ENCODE measurements around the gene CMTM6.
A peak's percentile ranks its signal among the peaks of the same experiment; 100 is the strongest.

CMTM6 gene

DNA sequence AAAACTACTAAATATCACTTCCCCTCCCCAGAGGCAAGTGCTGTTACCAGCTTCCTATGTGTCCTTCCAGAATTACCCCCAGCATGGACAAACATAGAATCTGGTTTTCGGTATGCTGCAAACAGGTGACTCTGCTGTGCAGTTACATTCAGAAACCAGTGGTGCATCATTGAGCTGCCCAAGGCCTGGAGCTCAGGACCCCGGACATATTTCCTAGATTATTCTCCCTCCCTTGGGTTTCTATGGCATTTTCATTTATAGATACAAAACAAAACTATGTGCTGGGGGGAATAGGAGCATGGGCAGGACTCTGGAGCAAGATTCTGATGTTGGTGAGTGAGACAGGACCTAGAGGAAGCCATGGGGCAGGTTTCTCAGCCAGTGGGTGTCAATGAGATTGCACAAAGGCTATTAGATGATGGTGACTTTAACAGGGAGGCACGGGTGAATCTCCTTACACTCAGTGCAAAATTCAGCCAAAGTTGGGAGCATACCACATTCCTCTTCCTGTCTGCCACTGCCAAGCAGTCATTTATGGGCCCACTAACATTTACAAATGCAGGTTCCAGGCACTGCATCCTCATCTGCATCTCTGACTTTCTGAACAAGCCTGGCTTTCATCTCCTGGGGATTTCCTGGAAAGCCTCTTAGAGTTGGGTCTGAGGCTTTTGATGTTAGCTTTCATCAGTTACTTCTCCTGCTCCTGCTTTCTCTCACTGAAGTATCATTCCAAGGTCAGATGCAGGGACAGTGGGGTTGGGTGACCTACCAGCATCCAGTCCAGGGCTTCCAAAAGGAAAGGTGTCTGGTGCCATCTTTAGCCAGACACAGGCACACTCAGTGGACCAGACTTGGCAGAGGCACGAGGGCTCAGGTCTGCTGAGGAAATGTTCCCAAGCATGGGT lies 66.5 kb downstream of the CMTM6 start:
- TF ChIP-seq, protein P1, sequence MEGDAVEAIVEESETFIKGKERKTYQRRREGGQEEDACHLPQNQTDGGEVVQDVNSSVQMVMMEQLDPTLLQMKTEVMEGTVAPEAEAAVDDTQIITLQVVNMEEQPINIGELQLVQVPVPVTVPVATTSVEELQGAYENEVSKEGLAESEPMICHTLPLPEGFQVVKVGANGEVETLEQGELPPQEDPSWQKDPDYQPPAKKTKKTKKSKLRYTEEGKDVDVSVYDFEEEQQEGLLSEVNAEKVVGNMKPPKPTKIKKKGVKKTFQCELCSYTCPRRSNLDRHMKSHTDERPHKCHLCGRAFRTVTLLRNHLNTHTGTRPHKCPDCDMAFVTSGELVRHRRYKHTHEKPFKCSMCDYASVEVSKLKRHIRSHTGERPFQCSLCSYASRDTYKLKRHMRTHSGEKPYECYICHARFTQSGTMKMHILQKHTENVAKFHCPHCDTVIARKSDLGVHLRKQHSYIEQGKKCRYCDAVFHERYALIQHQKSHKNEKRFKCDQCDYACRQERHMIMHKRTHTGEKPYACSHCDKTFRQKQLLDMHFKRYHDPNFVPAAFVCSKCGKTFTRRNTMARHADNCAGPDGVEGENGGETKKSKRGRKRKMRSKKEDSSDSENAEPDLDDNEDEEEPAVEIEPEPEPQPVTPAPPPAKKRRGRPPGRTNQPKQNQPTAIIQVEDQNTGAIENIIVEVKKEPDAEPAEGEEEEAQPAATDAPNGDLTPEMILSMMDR (IDR thresholded peaks at IDR 0.05): no peak
- Histone ChIP-seq H3K27ac (no peak overlapping the region), H3K4me3 (no peak overlapping the region)
- no peak for DNase-seq (ENCODE audit: low spot score)

DNA sequence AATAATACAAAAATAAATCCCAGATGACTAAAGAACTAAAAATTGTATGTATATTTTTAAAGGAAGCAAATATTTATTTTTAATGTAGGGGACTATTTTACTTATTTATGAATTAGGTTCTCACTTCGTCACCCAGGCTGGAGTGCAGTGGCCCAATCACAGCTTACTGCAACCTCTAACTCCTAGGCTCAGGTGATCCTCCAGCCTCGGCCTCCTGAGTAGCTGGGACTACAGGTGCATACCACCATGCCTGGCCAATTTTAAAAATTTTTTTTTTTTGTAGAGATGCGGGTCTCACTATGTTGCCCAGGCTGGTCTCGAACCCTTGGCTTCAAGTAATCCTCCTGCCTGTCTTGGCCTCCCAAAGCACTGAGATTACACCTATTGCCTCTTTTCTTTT lies 68.4 kb downstream of the CMTM6 start:
- DNase-seq (ENCODE audit: low spot score): no peak
- Histone ChIP-seq H3K27ac (no peak overlapping the region), H3K4me3 (no peak overlapping the region)
- TF ChIP-seq, protein P1 (IDR thresholded peaks at IDR 0.05): no peak

DNA sequence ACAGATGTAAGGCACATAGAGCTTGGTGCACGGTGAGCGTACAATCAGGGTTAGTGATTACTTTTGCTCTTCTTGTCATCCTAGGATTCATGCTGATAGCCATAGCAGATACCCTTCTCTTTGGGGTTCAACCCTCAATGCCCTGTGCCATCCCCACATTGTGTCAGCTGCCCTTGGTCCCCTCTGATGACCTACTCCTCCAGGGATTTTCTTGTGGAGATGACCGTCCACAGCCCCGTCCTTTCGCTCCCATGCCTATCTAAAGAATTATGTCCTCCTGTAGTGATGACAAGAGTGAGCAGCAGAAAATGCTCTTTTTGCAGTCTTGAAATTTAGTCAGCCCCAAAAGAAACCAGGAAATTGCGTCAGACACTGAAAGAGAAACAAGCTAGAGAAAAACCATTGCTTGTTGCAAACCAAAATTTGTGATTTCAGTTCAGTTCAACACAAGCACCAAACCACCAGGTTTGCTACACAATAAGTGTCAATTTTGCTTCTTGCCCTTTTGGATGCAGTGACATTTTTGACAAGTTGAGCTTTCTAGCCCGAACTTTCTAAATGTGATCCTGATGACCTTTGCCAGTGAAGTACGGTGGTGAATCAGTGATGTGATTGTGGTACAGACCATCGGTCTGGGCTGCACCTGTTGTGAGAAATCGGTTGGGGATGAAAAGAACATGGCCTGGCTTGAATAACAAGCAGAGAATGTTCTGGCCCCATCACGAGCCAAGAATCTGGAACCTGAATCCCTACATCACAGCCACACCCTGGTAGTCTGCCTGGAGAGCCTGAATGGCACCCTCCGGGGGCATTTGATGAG lies 69.7 kb downstream of the CMTM6 start:
- peak overlapping the region in 1 of 2 donors; percentile 6 for H3K27ac ChIP-seq
- DNase-seq (ENCODE audit: low spot score): no peak

DNA sequence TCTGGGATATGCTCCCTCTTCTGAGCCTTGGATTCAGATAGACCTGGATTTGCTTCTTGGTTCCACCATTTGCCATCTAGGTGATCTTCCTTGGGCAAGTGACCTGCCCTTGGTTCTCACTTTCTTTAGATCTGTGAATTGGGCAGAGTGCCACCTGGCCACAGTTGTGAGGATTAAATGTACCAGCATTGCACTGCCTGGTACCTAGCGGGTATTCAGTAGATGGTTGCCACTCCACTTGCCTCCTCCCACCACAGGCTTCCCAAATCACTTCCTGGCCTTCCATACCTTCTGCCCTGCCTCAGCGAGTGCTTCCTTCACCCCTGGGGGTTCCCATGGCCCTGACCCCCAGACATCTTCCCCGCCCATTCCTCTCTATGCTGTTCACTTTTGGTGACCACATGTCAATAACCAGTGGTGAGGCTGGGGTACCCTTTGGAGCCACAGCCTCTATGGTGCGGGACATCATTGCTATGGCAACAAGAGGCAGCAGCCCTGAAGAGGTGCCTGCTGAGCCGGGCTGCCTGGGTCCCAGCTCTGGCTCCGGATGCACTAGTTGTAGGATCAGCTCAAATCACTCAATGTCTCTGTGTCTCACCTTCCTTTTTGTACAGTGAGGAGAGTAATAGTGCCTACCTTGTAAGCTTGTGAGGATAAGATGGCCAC lies 70.5 kb downstream of the CMTM6 start:
- no peak overlapping the region for H3K27ac ChIP-seq
- no peak for DNase-seq (ENCODE audit: low spot score)
- no peak overlapping the region for H3K4me3 ChIP-seq
- TF ChIP-seq, protein P1 (IDR thresholded peaks at IDR 0.05): no peak

More for the DNA sequence above, 69.7 kb downstream of the CMTM6 start:
- no peak overlapping the region for H3K4me3 ChIP-seq
- TF ChIP-seq, protein P1 (IDR thresholded peaks at IDR 0.05): no peak

DNA sequence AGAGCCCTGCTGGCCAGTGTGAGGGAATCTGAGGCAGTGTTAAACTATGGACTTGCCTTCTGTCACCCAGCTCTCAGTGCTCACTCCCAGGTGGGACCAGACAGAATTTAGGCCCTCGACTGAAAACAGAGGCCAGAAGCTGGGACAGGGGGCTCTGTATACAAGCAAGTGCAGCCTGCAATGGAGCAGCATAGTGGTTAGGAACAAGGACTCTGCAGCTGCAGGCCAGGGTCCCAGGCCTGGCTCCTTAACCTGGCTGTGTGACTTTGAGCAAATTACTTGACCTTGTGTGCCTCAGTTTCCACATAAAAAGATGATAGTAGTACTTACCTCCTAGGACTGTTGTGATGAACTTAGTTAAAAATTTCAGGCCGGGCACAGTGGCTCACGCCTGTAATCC lies 71.2 kb downstream of the CMTM6 start:
- TF ChIP-seq, protein P1 (IDR thresholded peaks at IDR 0.05): no peak
- DNase-seq (ENCODE audit: low spot score): no peak
- Histone ChIP-seq H3K27ac (no peak overlapping the region), H3K4me3 (no peak overlapping the region)
